ENCODE results near the gene BMP10. TPM values are rescaled to one million over a fixed set of nuclear protein-coding genes. Genes with fewer than 3 reads are reported as not detected.

BMP10 gene
- total and polyA plus RNA-seq, 12 donors = not detected

DNA sequence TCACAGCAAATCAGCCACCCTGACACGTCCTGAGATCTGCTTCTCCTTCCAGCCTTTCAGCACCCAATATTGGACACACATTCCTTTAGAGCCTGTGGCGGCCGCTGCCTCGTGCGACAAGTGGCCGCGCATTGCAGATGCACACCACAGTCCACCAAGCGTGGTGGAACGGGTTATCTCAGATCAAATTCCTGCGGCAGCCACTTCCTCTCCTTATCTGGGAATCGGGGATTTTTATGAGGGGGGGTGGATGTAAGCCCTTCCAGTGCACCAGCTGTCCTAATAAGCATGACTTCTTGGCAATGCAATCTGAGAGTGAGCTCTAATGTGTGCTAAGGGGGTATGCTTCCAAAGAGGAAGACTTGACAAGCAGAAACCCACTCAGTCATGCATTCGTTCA is 18.3 kb upstream of the BMP10 start:
- intact Hi-C loops (cut with DNase I) = no loop called here
- H3K36me3 ChIP-seq (replicated peaks in 1 of 2) = no peaks in the 10 kb centered on the region
- 70 to 85% (median 80%) methylated on average over 11 to 12 of the region's 12 CpGs for WGBS, 4 donors
- peak in 2 of 7 donors; percentile 29 to 39 for DNase-seq
- peak overlapping the region in 1 of 5 donors; percentile 18 for H3K27ac ChIP-seq
- no peaks in the 10 kb centered on the region for H3K4me1 ChIP-seq (replicated peaks in 1 of 2)
- H3K9me3 ChIP-seq (replicated peaks in 1 of 3) = no peaks in the 10 kb centered on the region
- H3K27me3 ChIP-seq = no peaks in the 10 kb centered on the region
- TF ChIP-seq POLR2A (IDR thresholded peaks at IDR 0.05) = no peak
- TF ChIP-seq, protein P1, sequence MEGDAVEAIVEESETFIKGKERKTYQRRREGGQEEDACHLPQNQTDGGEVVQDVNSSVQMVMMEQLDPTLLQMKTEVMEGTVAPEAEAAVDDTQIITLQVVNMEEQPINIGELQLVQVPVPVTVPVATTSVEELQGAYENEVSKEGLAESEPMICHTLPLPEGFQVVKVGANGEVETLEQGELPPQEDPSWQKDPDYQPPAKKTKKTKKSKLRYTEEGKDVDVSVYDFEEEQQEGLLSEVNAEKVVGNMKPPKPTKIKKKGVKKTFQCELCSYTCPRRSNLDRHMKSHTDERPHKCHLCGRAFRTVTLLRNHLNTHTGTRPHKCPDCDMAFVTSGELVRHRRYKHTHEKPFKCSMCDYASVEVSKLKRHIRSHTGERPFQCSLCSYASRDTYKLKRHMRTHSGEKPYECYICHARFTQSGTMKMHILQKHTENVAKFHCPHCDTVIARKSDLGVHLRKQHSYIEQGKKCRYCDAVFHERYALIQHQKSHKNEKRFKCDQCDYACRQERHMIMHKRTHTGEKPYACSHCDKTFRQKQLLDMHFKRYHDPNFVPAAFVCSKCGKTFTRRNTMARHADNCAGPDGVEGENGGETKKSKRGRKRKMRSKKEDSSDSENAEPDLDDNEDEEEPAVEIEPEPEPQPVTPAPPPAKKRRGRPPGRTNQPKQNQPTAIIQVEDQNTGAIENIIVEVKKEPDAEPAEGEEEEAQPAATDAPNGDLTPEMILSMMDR (IDR thresholded peaks at IDR 0.05) = no peak
- H3K4me3 ChIP-seq = no peak overlapping the region

DNA sequence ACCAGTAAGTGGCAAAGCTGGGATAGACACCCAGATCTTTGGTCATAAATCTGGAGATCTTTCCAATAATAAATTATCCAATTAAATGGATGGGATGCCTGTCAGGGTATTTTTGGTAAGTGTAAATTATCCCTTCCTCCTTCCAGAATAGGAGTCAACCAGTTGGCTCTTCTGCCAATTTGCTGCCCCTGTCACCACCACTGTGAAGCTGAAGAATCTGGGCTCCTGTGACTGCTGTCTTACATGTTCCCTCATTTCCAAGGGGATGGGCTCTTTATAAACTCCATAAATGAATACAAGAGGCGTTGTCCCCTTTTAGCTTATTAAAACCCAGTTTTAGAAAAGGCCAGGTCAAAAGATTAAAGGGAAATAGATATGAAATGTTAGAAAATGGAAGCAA is 17.8 kb upstream of the BMP10 start:
- WGBS, 4 donors = 68 to 83% (median 80%) methylated on average over 1 of the region's 1 CpG
- intact Hi-C loops (cut with DNase I) = no loop called here
- H3K4me1 ChIP-seq (replicated peaks in 1 of 2) = no peaks in the 10 kb centered on the region
- no peak overlapping the region for H3K4me3 ChIP-seq
- no peak overlapping the region for H3K27ac ChIP-seq
- no peak for DNase-seq
- TF ChIP-seq, protein P1 (IDR thresholded peaks at IDR 0.05) = no peak
- no peak for TF ChIP-seq POLR2A (IDR thresholded peaks at IDR 0.05)
- H3K36me3 ChIP-seq (replicated peaks in 1 of 2) = no peaks in the 10 kb centered on the region
- no peaks in the 10 kb centered on the region for H3K9me3 ChIP-seq (replicated peaks in 1 of 3)
- no peaks in the 10 kb centered on the region for H3K27me3 ChIP-seq

DNA sequence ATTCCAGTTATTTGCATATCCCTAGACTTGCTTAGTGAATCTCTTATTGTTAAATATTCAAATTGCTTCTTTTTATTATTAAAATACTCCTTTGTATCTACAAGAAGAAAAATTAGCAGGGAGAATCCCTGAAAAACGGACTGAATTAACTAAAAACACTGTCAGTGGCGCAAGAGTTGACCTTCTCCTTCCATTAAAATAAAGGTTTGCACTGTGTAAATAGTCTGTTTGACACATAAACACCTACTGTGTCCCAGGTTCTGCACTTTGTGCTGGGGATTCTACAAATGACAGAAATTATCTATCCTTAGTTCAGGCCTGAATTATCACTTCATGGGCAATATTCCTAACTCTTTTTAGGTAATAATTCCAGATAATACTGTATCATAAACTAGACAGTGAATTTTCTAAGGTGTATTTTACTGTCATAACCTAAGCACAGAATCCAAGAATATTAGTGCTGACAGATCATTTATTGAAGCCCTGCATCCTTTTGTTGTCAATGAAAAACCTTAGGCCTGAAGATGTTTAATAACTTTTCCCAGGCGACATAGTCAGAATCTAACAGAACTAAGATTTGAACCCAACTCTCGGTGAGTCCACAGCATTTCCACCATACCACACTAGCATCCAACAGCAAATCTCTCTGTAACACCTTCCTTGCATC is 17.0 kb upstream of the BMP10 start:
- Histone ChIP-seq H3K27ac (no peak overlapping the region), H3K4me3 (no peak overlapping the region), H3K36me3 (replicated peaks in 1 of 2) (no peaks in the 10 kb centered on the region), H3K9me3 (replicated peaks in 1 of 3) (no peaks in the 10 kb centered on the region), H3K4me1 (replicated peaks in 1 of 2) (no peaks in the 10 kb centered on the region), H3K27me3 (no peaks in the 10 kb centered on the region)
- no peak for DNase-seq
- intact Hi-C loops (cut with DNase I) = no loop called here
- WGBS, 4 donors = 86 to 87% (median 87%) methylated on average over 4 of the region's 4 CpGs
- TF ChIP-seq, protein P1 (IDR thresholded peaks at IDR 0.05) = no peak
- TF ChIP-seq POLR2A (IDR thresholded peaks at IDR 0.05) = no peak

DNA sequence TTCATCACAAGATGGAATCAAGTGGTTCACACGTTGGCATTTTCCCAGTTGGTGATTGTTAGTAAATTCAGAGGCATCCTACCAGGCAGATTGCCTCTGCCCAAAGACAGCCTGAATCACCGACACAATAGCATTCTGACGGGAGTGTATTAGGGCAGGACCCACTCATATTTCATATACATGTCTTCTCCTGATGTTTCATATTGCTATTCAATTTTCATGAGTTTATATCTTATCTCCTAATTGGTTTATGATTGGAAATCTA is 14.5 kb upstream of the BMP10 start:
- Histone ChIP-seq H3K27me3 (no peaks in the 10 kb centered on the region), H3K9me3 (replicated peaks in 1 of 3) (no peaks in the 10 kb centered on the region), H3K4me3 (no peak overlapping the region), H3K36me3 (replicated peaks in 1 of 2) (no peaks in the 10 kb centered on the region), H3K27ac (no peak overlapping the region), H3K4me1 (replicated peaks in 1 of 2) (no peaks in the 10 kb centered on the region)
- DNase-seq = no peak
- no peak for TF ChIP-seq POLR2A (IDR thresholded peaks at IDR 0.05)
- TF ChIP-seq, protein P1 (IDR thresholded peaks at IDR 0.05) = no peak
- intact Hi-C loops (cut with DNase I) = no loop called here
- WGBS, 4 donors = 73 to 81% (median 79%) methylated on average over 3 of the region's 3 CpGs

All from adrenal gland (tissue), 12 donors.